Caco-2 (cell line): ENCODE measurements around the gene RAB12. TPM values are rescaled to one million over a fixed set of nuclear protein-coding genes. Genes with fewer than 3 reads are reported as not detected.

Source experiments
- BruUV-seq: library from RNA; stranded (reverse); fragments of 400-500 nt; replicated peaks from 2 replicates; lab custom pipeline; 2021; lab: Mats Ljungman, UMichigan
- CTCF ChIA-PET: fragments of 300-600 bp; sonication (Branson Sonifier 250); formaldehyde crosslinking; loops from one replicate; lab custom pipeline; 2022; ENCODE audit warnings: antibody characterized with exemption; lab: Charles Lee
- POLR2A ChIA-PET: fragments of 300-600 bp; sonication (Branson Sonifier 250); formaldehyde crosslinking; loops from one replicate; lab custom pipeline; 2022; ENCODE audit warnings: antibody characterized with exemption; lab: Charles Lee
- DNase-seq, 2 experiments: peaks; one replicate each; pipeline versions ENCODE4 v3.0.0 to v3.0.0-alpha.2; 2020 to 2022
- H3K27me3 ChIP-seq: replicated peaks from 2 replicates; pipeline ENCODE4 v1.6.0; 2011; ENCODE audit warnings: low read length; ENCODE audit not compliant: control insufficient read depth, insufficient read depth
- H3K36me3 ChIP-seq: 2 replicates; pipeline ENCODE4 v1.5.1; 2011; ENCODE audit warnings: low read length; ENCODE audit not compliant: control insufficient read depth, insufficient read depth
- H3K4me1 ChIP-seq: fragments of 250-450 bp; sonication (Bioruptor Pico); 2 replicates; pipeline ENCODE4 v1.5.1; 2020; ENCODE audit warnings: mild to moderate bottlenecking
- H3K4me3 ChIP-seq: 2 replicates; pipeline ENCODE4 v1.5.1; 2011; ENCODE audit warnings: low read depth, mild to moderate bottlenecking, control low read depth, low read length
- H3K9me3 ChIP-seq: fragments of 250-450 bp; sonication (Bioruptor Pico); 2 replicates; pipeline ENCODE4 v1.5.1; 2020; ENCODE audit warnings: mild to moderate bottlenecking, moderate library complexity
- H3K27ac Mint-ChIP-seq: one replicate; pipeline ENCODE4 v1.8.0; 2022; ENCODE audit warnings: mixed read lengths; ENCODE audit not compliant: unreplicated experiment
- H3K27me3 Mint-ChIP-seq: one replicate; pipeline ENCODE4 v1.8.0; 2022; ENCODE audit warnings: mixed read lengths; ENCODE audit not compliant: insufficient read depth, unreplicated experiment
- H3K36me3 Mint-ChIP-seq: one replicate; pipeline ENCODE4 v1.8.0; 2022; ENCODE audit warnings: mild to moderate bottlenecking, mixed read lengths; ENCODE audit not compliant: insufficient read depth, unreplicated experiment
- H3K4me1 Mint-ChIP-seq: one replicate; pipeline ENCODE4 v1.8.0; 2022; ENCODE audit warnings: low read depth, mixed read lengths; ENCODE audit not compliant: unreplicated experiment
- H3K4me3 Mint-ChIP-seq: one replicate; pipeline ENCODE4 v1.8.0; 2022; ENCODE audit warnings: mild to moderate bottlenecking, moderate library complexity, mixed read lengths; ENCODE audit not compliant: unreplicated experiment
- H3K9me3 Mint-ChIP-seq: one replicate; pipeline ENCODE4 v1.8.0; 2022; ENCODE audit warnings: mixed read lengths; ENCODE audit not compliant: unreplicated experiment
- CTCF ChIP-seq, 2 experiments: fragments of 200-600 bp in 1 of 2; IDR thresholded peaks; 1 replicate in 1 of 2; 2 replicates in 1 of 2; pipeline versions ENCODE4 v1.5.1 to v1.8.0; 2011 to 2022; ENCODE audit warnings: antibody characterized with exemption in 1 of 2, control low read depth in 1 of 2, inconsistent platforms in 1 of 2, low read depth in 1 of 2, low read length in 1 of 2, mild to moderate bottlenecking in 1 of 2, moderate library complexity in 1 of 2; ENCODE audit not compliant: insufficient read depth in 1 of 2, severe bottlenecking in 1 of 2, unreplicated experiment in 1 of 2
- intact Hi-C: fragments of 100-400 bp; cut with micrococcal nuclease; formaldehyde crosslinking; loops from one replicate; pipeline ENCODE4 v1.10.0; 2022; ENCODE audit not compliant: unreplicated experiment
- total RNA-seq: library from RNA; stranded (reverse); gene quantifications from 2 replicates; pipeline ENCODE4 v1.2.3, GENCODE V29; 2022

RAB12 gene
- total RNA-seq, 1 experiment from 2014 or later, result 42.8 TPM

- no peak for DNase-seq
- H3K27me3 Mint-ChIP-seq, result peaks cover under 1% of the 10 kb centered on the region
- CTCF ChIA-PET, result no interaction called here
- H3K9me3 Mint-ChIP-seq, result peaks cover 2% of the 10 kb centered on the region
- no peaks in the 10 kb centered on the region for H3K27me3 ChIP-seq
- no TSS peak for BruUV-seq
- no peak overlapping the region for H3K4me3 Mint-ChIP-seq
- intact Hi-C loops, result no loop called here
- no peak overlapping the region for H3K27ac Mint-ChIP-seq
- peaks cover 7% of the 10 kb centered on the region; the same call in 1 of the 2 replicates for H3K4me1 ChIP-seq
- no peaks in the 10 kb centered on the region for H3K4me1 Mint-ChIP-seq
- no peaks in the 10 kb centered on the region for H3K36me3 Mint-ChIP-seq
- H3K36me3 ChIP-seq, result no peaks in the 10 kb centered on the region
- POLR2A ChIA-PET, result no interaction called here
- H3K9me3 ChIP-seq, result no peaks in the 10 kb centered on the region
- H3K4me3 ChIP-seq, result no peak overlapping the region
- TF ChIP-seq CTCF (IDR thresholded peaks at IDR 0.05; ENCODE audit: insufficient read depth in 1 of 2, low read depth in 1 of 2, low read length in 1 of 2, severe bottlenecking in 1 of 2, unreplicated experiment in 1 of 2), result no peak
These were observed 13.8 kb upstream of the RAB12 start for GRCh38 chr18:8595445-8595844.

GRCh38 chr18:8601277-8602032, 7.8 kb upstream of the RAB12 start:
- no peaks in the 10 kb centered on the region for H3K9me3 Mint-ChIP-seq
- H3K4me1 Mint-ChIP-seq, result no peaks in the 10 kb centered on the region
- H3K36me3 Mint-ChIP-seq, result no peaks in the 10 kb centered on the region
- Histone ChIP-seq H3K36me3 (no peaks in the 10 kb centered on the region), H3K9me3 (no peaks in the 10 kb centered on the region), H3K27me3 (no peaks in the 10 kb centered on the region), H3K4me3 (no peak overlapping the region), H3K4me1 (peaks cover 7% of the 10 kb centered on the region; the same call in 1 of the 2 replicates)
- H3K27me3 Mint-ChIP-seq, result peaks cover 9% of the 10 kb centered on the region
- no peak overlapping the region for H3K27ac Mint-ChIP-seq
- H3K4me3 Mint-ChIP-seq, result no peak overlapping the region
- DNase-seq, result no peak
- no peak for TF ChIP-seq CTCF (IDR thresholded peaks at IDR 0.05; ENCODE audit: insufficient read depth in 1 of 2, low read depth in 1 of 2, low read length in 1 of 2, severe bottlenecking in 1 of 2, unreplicated experiment in 1 of 2)
- intact Hi-C loops, result no loop called here
- POLR2A ChIA-PET, result no interaction called here
- CTCF ChIA-PET, result no interaction called here
- no TSS peak for BruUV-seq

- no peak overlapping the region for H3K4me3 ChIP-seq
- H3K4me3 Mint-ChIP-seq, result no peak overlapping the region
- intact Hi-C loops, result no loop called here
- no peaks in the 10 kb centered on the region for H3K9me3 Mint-ChIP-seq
- no peaks in the 10 kb centered on the region for H3K9me3 ChIP-seq
- peaks cover 9% of the 10 kb centered on the region for H3K27me3 Mint-ChIP-seq
- no peak overlapping the region for H3K27ac Mint-ChIP-seq
- peaks cover 7% of the 10 kb centered on the region; the same call in 1 of the 2 replicates for H3K4me1 ChIP-seq
- H3K27me3 ChIP-seq, result no peaks in the 10 kb centered on the region
- BruUV-seq, result no TSS peak
- H3K36me3 ChIP-seq, result no peaks in the 10 kb centered on the region
- TF ChIP-seq CTCF (IDR thresholded peaks at IDR 0.05; ENCODE audit: insufficient read depth in 1 of 2, low read depth in 1 of 2, low read length in 1 of 2, severe bottlenecking in 1 of 2, unreplicated experiment in 1 of 2), result no peak
- H3K36me3 Mint-ChIP-seq, result no peaks in the 10 kb centered on the region
- no peak for DNase-seq
- POLR2A ChIA-PET, result no interaction called here
- CTCF ChIA-PET, result no interaction called here
- H3K4me1 Mint-ChIP-seq, result no peaks in the 10 kb centered on the region
These were observed 7.2 kb upstream of the RAB12 start for GRCh38 chr18:8602040-8602439.
